H1 (cell line): ENCODE measurements around the gene PHLPP1. TPM values are rescaled to one million over a fixed set of nuclear protein-coding genes. Genes with fewer than 3 reads are reported as not detected.

Experiments
- CTCF ChIA-PET: fragments of 300-600 bp; sonication (Branson Sonifier 250); formaldehyde crosslinking; loops from one replicate; lab custom pipeline; 2021; ENCODE audit not compliant: partially characterized antibody; lab: Charles Lee
- POLR2A ChIA-PET: fragments of 300-600 bp; sonication (Branson Sonifier 250); formaldehyde crosslinking; loops from one replicate; lab custom pipeline; 2021; ENCODE audit warnings: inconsistent platforms; ENCODE audit not compliant: partially characterized antibody; lab: Charles Lee
- DNase-seq, 2 experiments: peaks; one replicate each; pipeline versions ENCODE4 v3.0.0 to v3.0.0-alpha.2; 2010 to 2022; ENCODE audit warnings: low spot score in 2 of 2, low read depth in 1 of 2, mixed read lengths in 1 of 2
- FAIRE-seq: peaks from 2 replicates; lab custom pipeline; 2011; peaks lifted over from hg19 to GRCh38; lab: Jason Lieb, UNC
- H2AFZ ChIP-seq: 2 replicates; pipeline ENCODE4 v1.8.1; 2012; ENCODE audit warnings: low read length, inconsistent platforms
- H2AK5ac ChIP-seq: 2 replicates; pipeline ENCODE4 v1.6.1; 2013; ENCODE audit warnings: low read depth, low read length
- H2BK120ac ChIP-seq: replicated peaks from 2 replicates; pipeline ENCODE3; 2013; ENCODE audit warnings: low read depth, low read length, inconsistent platforms
- H2BK12ac ChIP-seq: 2 replicates; pipeline ENCODE4 v1.6.1; 2013; ENCODE audit warnings: low read depth, low read length
- H2BK15ac ChIP-seq: 2 replicates; pipeline ENCODE4 v1.6.1; 2013; ENCODE audit warnings: low read length
- H2BK20ac ChIP-seq: 2 replicates; pipeline ENCODE4 v1.6.1; 2013; ENCODE audit warnings: low read length
- H2BK5ac ChIP-seq: 2 replicates; pipeline ENCODE4 v1.6.1; 2013; ENCODE audit warnings: low read depth, low read length
- H3K14ac ChIP-seq: 2 replicates; pipeline ENCODE4 v1.6.1; 2013; ENCODE audit warnings: inconsistent platforms; ENCODE audit not compliant: insufficient read length
- H3K18ac ChIP-seq: 2 replicates; pipeline ENCODE4 v1.6.1; 2013; ENCODE audit warnings: low read length; ENCODE audit errors: extremely low read depth
- H3K23ac ChIP-seq: 2 replicates; pipeline ENCODE4 v1.6.1; 2013; ENCODE audit warnings: inconsistent platforms; ENCODE audit not compliant: insufficient read length
- H3K23me2 ChIP-seq: 2 replicates; pipeline ENCODE4 v1.6.1; 2013; ENCODE audit warnings: low read depth, low read length
- H3K27ac ChIP-seq: 2 replicates; pipeline ENCODE4 v1.6.1; 2011; ENCODE audit warnings: low read depth, low read length, inconsistent platforms
- H3K27me3 ChIP-seq, 4 experiments: replicated peaks in 1 of 4; 1 replicate in 1 of 4; 2 replicates in 3 of 4; pipeline versions ENCODE4 v1.6.1 to v1.8.1; 2011 to 2013; ENCODE audit warnings: low read length in 3 of 4, mild to moderate bottlenecking in 3 of 4, inconsistent platforms in 2 of 4, mixed read lengths in 2 of 4, moderate library complexity in 1 of 4; ENCODE audit not compliant: control insufficient read depth in 3 of 4, insufficient read depth in 3 of 4; ENCODE audit errors: extremely low read depth in 1 of 4
- H3K36me3 ChIP-seq, 4 experiments: 2 replicates each; pipeline versions ENCODE4 v1.6.1 to v1.8.1; 2011 to 2013; ENCODE audit warnings: mild to moderate bottlenecking in 4 of 4, low read length in 3 of 4, moderate library complexity in 2 of 4, control low read depth in 1 of 4, inconsistent platforms in 1 of 4; ENCODE audit not compliant: insufficient read depth in 4 of 4, control insufficient read depth in 2 of 4
- H3K4ac ChIP-seq: replicated peaks from 2 replicates; pipeline ENCODE3; 2013; ENCODE audit warnings: low read length, low read depth, mixed read lengths, inconsistent platforms; ENCODE audit not compliant: insufficient read length
- H3K4me1 ChIP-seq, 4 experiments: replicated peaks in 1 of 4; 1 replicate in 1 of 4; 2 replicates in 3 of 4; pipeline versions ENCODE4 v1.6.1 to v1.8.1; 2011 to 2013; ENCODE audit warnings: low read length in 3 of 4, inconsistent platforms in 2 of 4, mixed read lengths in 1 of 4; ENCODE audit not compliant: insufficient read depth in 4 of 4, control insufficient read depth in 3 of 4
- H3K4me2 ChIP-seq, 2 experiments: 2 replicates each; pipeline versions ENCODE4 v1.6.1 to v1.8.1; 2011 to 2013; ENCODE audit warnings: low read depth in 2 of 2, low read length in 2 of 2, control low read depth in 1 of 2, inconsistent platforms in 1 of 2, mild to moderate bottlenecking in 1 of 2; ENCODE audit not compliant: insufficient read depth in 1 of 2
- H3K4me3 ChIP-seq, 4 experiments: fragments of 200-600, 300-600 bp in 1 of 4; sonication (generic), shearing (Covaris generic), sonication (Bioruptor Twin) in 1 of 4; 2 replicates each; pipeline versions ENCODE4 v1.5.1 to v1.8.1; 2011 to 2016; ENCODE audit warnings: low read length in 4 of 4, low read depth in 3 of 4, control low read depth in 2 of 4, inconsistent platforms in 2 of 4, mild to moderate bottlenecking in 2 of 4, mixed read lengths in 1 of 4, moderate library complexity in 1 of 4; ENCODE audit not compliant: insufficient read depth in 2 of 4; ENCODE audit errors: extremely low read depth in 1 of 4
- H3K56ac ChIP-seq: replicated peaks from 2 replicates; pipeline ENCODE3; 2013; ENCODE audit warnings: low read depth, mild to moderate bottlenecking, mixed read lengths, low read length, inconsistent platforms; ENCODE audit not compliant: insufficient read length
- H3K79me1 ChIP-seq: 2 replicates; pipeline ENCODE4 v1.6.1; 2013; ENCODE audit warnings: low read depth, low read length, control low read depth
- H3K79me2 ChIP-seq, 2 experiments: 2 replicates each; pipeline versions ENCODE4 v1.6.1 to v1.8.1; 2012 to 2013; ENCODE audit warnings: low read length in 2 of 2, mild to moderate bottlenecking in 2 of 2, inconsistent platforms in 1 of 2; ENCODE audit not compliant: insufficient read depth in 2 of 2, control insufficient read depth in 1 of 2
- H3K9ac ChIP-seq, 4 experiments: replicated peaks in 1 of 4; 1 replicate in 1 of 4; 2 replicates in 3 of 4; pipeline versions ENCODE4 v1.6.1 to v1.8.1; 2011 to 2013; ENCODE audit warnings: low read depth in 3 of 4, low read length in 3 of 4, control low read depth in 2 of 4, mild to moderate bottlenecking in 2 of 4, moderate library complexity in 2 of 4, inconsistent platforms in 1 of 4; ENCODE audit errors: extremely low read depth in 1 of 4
- H3K9me3 ChIP-seq, 2 experiments: 2 replicates each; pipeline versions ENCODE4 v1.6.1 to v1.8.1; 2012 to 2013; ENCODE audit warnings: mild to moderate bottlenecking in 2 of 2, moderate library complexity in 2 of 2, control low read depth in 1 of 2, inconsistent platforms in 1 of 2, low read depth in 1 of 2, low read length in 1 of 2, mixed read lengths in 1 of 2; ENCODE audit not compliant: insufficient read depth in 2 of 2
- H4K20me1 ChIP-seq, 2 experiments: replicated peaks in 1 of 2; 2 replicates each; pipeline versions ENCODE3 to v1.8.1; 2011 to 2013; ENCODE audit warnings: inconsistent platforms in 2 of 2, low read length in 2 of 2, mild to moderate bottlenecking in 1 of 2; ENCODE audit not compliant: insufficient read depth in 2 of 2, control insufficient read depth in 1 of 2
- H4K5ac ChIP-seq: 2 replicates; pipeline ENCODE4 v1.6.1; 2013; ENCODE audit warnings: low read length, low read depth, mixed read lengths, inconsistent platforms; ENCODE audit not compliant: insufficient read length
- H4K8ac ChIP-seq: 2 replicates; pipeline ENCODE4 v1.8.0; 2013; ENCODE audit warnings: mild to moderate bottlenecking, moderate library complexity, low read length, inconsistent platforms; ENCODE audit not compliant: insufficient read depth; ENCODE audit errors: extremely low read depth
- H4K91ac ChIP-seq: replicated peaks from 2 replicates; pipeline ENCODE3; 2013; ENCODE audit warnings: low read length, mixed read lengths, inconsistent platforms; ENCODE audit not compliant: insufficient read length
- JUN ChIP-seq: IDR thresholded peaks from 2 replicates; pipeline ENCODE4 v1.6.1; 2011; ENCODE audit warnings: low read depth, mild to moderate bottlenecking, improper control_type of control experiment, low read length
- KDM4A ChIP-seq: IDR thresholded peaks from one replicate; pipeline ENCODE4 v1.7.1; 2012; ENCODE audit warnings: low read depth, mild to moderate bottlenecking, moderate library complexity, low read length, inconsistent platforms; ENCODE audit not compliant: severe bottlenecking
- MAX ChIP-seq: IDR thresholded peaks from 2 replicates; pipeline ENCODE4 v1.6.1; 2012; ENCODE audit warnings: inconsistent platforms
- RBBP5 ChIP-seq: IDR thresholded peaks from 2 replicates; pipeline ENCODE4 v1.7.1; 2012; ENCODE audit warnings: low read depth, mild to moderate bottlenecking, inconsistent platforms, low read length, moderate library complexity, borderline replicate concordance
- SIN3A ChIP-seq, 2 experiments: IDR thresholded peaks in 1 of 2; conservative IDR thresholded peaks in 1 of 2; 2 replicates each; pipeline ENCODE4 v1.6.1; 2011 to 2012; ENCODE audit warnings: low read length in 2 of 2, improper control_type of control experiment in 1 of 2, low read depth in 1 of 2, mild to moderate bottlenecking in 1 of 2
- SIRT6 ChIP-seq: IDR thresholded peaks from one replicate; pipeline ENCODE4 v1.7.1; 2012; ENCODE audit warnings: low read length, inconsistent platforms
- WGBS, 2 experiments: shearing (Covaris generic) in 1 of 2; methylation state at CpG; one replicate each; pipeline versions ENCODE4 v1.1.6 to v1.1.7; 2013 to 2015; ENCODE audit warnings: low lambda C conversion rate in 2 of 2, mixed read lengths in 2 of 2, inconsistent platforms in 1 of 2, low coverage in 1 of 2, missing lambda C conversion rate in 1 of 2; ENCODE audit not compliant: insufficient replicate concordance in 2 of 2, insufficient coverage in 1 of 2, insufficient read length in 1 of 2; ENCODE audit errors: extremely low coverage in 1 of 2, missing lambda C conversion rate in 1 of 2; 5-methylcytosine and 5-hydroxymethylcytosine counted together
- polyA plus RNA-seq, 7 experiments: library from polyadenylated mRNA; depleted of rRNA in 3 of 7; stranded (reverse) in 5 of 7; unstranded in 2 of 7; fragments of >200 nt in 5 of 7; fragments of 200-250 nt in 2 of 7; gene quantifications; 1 replicate in 5 of 7; 2 replicates in 1 of 7; 4 replicates in 1 of 7; pipeline versions ENCODE4 v1.2.1 to v1.2.3, GENCODE V29; 2011 to 2013; ENCODE audit warnings: missing spikeins in 2 of 7, mixed read lengths in 2 of 7
- total RNA-seq: library from RNA; stranded (reverse); fragmentation: NEBNext Ultra II Directional; extraction: Animal tissue kit (Norgen Biotek cat#: 25700); gene quantifications from 2 replicates; pipeline ENCODE4 v1.2.1, GENCODE V29; 2021

The PHLPP1 gene
- total and polyA plus RNA-seq, 2 of the 8 experiments (the other 6 are each of a cell fraction or from before 2014, with no cell fraction given): 28.0 to 66.3 TPM

GRCh38 chr18:62979176-62979575 lies 263.8 kb downstream of the PHLPP1 start:
- Histone ChIP-seq H3K14ac (no peak overlapping the region), H4K20me1 (peaks cover 0 to 1% of the 10 kb centered on the region in 2 experiments), H4K8ac (no peak overlapping the region), H2AFZ (no peak overlapping the region), H2BK12ac (no peak overlapping the region), H3K36me3 (peaks cover 12 to 45% (median 33%) of the 10 kb centered on the region in 4 experiments), H4K5ac (no peak overlapping the region), H3K4ac (no peak overlapping the region), H2BK20ac (no peak overlapping the region), H3K4me1 (no peaks in the 10 kb centered on the region), H3K4me2 (no peak overlapping the region), H2BK120ac (no peak overlapping the region), H3K79me1 (peaks cover 6% of the 10 kb centered on the region; the same call in 1 of the 2 replicates), H2BK15ac (no peak overlapping the region), H3K79me2 (no peaks in the 10 kb centered on the region), H3K9me3 (no peaks in the 10 kb centered on the region), H3K9ac (no peak overlapping the region), H2BK5ac (no peak overlapping the region), H3K23me2 (no peaks in the 10 kb centered on the region), H4K91ac (no peak overlapping the region), H3K27me3 (no peaks in the 10 kb centered on the region), H3K23ac (no peak overlapping the region), H3K56ac (no peak overlapping the region), H2AK5ac (no peak overlapping the region), H3K27ac (no peak overlapping the region), H3K18ac (no peak overlapping the region), H3K4me3 (no peak overlapping the region)
- 92% methylated on average over 13 of the region's 13 CpGs; no CpG with 5 or more reads in 1 of the 2 experiments for WGBS, 2 experiments
- FAIRE-seq (no peak), DNase-seq (no peak)
- TF ChIP-seq SIN3A (conservative IDR thresholded peaks at IDR 0.05 in 1 of 2, IDR thresholded peaks at IDR 0.05 in 1 of 2; ENCODE audit: low read depth in 1 of 2, low read length in 2 of 2) (no peak), JUN (no peak), MAX (no peak), SIRT6 (no peak), KDM4A (no peak), RBBP5 (no peak)
- POLR2A ChIA-PET: interaction anchor here (2.7 kb wide), 1 partner anchor 264 kb away, joined by 7 read pairs; the partner anchor contains the start of gene PHLPP1
- CTCF ChIA-PET: interaction anchor here (0.7 to 5.1 kb wide), 3 partner anchors 123 to 392 kb away, joined by 3 to 47 read pairs (median 5); no protein-coding TSS in a partner anchor
